ENCODE measurements around the gene METAP1D. TPM values are rescaled to one million over a fixed set of nuclear protein-coding genes. Genes with fewer than 3 reads are reported as not detected.

The METAP1D gene
- total RNA-seq, 1 experiment from 2014 or later = 15.8 TPM

DNA sequence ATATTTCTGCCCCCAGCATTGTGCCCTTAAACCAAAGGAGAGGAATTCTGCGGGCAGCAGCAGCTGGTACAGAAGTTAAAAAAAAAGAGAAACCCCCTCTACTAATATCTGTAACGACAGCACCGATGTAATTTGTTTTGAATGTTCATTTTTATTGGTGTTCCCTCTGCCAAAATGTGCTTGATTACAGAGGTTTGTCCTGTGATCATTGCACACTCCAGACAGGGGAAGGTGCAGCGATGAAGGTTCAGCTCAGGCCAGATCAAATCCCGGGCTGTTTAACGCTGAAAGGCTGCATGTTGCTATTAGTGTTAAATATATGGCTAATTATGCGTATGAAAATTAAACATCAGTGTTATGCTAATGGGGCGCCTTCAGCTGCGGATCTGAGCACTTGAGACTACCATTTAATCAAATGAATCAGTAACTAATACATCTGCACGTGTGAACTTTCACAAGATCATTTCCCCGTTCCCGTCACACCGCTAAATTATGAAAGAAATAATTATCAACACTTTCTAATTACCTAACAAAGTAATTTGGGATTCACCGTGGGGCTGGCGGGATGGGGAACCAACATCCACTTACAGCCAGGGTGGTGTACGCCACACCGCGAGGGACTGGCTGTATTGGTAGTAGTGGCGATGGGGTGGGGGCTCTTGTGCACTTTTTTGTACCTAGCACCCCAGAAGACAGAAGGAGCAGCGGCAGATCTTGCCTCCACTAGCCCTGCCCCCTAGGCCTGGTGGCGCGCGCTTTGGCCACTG, 84.1 kb downstream of the METAP1D start (continued):
- TF ChIP-seq, protein P1, sequence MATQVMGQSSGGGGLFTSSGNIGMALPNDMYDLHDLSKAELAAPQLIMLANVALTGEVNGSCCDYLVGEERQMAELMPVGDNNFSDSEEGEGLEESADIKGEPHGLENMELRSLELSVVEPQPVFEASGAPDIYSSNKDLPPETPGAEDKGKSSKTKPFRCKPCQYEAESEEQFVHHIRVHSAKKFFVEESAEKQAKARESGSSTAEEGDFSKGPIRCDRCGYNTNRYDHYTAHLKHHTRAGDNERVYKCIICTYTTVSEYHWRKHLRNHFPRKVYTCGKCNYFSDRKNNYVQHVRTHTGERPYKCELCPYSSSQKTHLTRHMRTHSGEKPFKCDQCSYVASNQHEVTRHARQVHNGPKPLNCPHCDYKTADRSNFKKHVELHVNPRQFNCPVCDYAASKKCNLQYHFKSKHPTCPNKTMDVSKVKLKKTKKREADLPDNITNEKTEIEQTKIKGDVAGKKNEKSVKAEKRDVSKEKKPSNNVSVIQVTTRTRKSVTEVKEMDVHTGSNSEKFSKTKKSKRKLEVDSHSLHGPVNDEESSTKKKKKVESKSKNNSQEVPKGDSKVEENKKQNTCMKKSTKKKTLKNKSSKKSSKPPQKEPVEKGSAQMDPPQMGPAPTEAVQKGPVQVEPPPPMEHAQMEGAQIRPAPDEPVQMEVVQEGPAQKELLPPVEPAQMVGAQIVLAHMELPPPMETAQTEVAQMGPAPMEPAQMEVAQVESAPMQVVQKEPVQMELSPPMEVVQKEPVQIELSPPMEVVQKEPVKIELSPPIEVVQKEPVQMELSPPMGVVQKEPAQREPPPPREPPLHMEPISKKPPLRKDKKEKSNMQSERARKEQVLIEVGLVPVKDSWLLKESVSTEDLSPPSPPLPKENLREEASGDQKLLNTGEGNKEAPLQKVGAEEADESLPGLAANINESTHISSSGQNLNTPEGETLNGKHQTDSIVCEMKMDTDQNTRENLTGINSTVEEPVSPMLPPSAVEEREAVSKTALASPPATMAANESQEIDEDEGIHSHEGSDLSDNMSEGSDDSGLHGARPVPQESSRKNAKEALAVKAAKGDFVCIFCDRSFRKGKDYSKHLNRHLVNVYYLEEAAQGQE (IDR thresholded peaks at IDR 0.05; ENCODE audit: low read depth) = no peak
- no peak for TF ChIP-seq SP1 (IDR thresholded peaks at IDR 0.05; ENCODE audit: low read depth)
- TF ChIP-seq, protein P2, sequence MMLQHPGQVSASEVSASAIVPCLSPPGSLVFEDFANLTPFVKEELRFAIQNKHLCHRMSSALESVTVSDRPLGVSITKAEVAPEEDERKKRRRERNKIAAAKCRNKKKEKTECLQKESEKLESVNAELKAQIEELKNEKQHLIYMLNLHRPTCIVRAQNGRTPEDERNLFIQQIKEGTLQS (IDR thresholded peaks at IDR 0.05) = no peak
- no peak for TF ChIP-seq ZFX (IDR thresholded peaks at IDR 0.05)
- TF ChIP-seq, protein P3, sequence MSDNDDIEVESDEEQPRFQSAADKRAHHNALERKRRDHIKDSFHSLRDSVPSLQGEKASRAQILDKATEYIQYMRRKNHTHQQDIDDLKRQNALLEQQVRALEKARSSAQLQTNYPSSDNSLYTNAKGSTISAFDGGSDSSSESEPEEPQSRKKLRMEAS (IDR thresholded peaks at IDR 0.05) = no peak
- no peak for TF ChIP-seq CBX3 (IDR thresholded peaks at IDR 0.05; ENCODE audit: low read depth)
- no peak for TF ChIP-seq EZH2phosphoT487 (IDR thresholded peaks at IDR 0.05; ENCODE audit: borderline replicate concordance)
- TF ChIP-seq SIN3A (IDR thresholded peaks at IDR 0.05; ENCODE audit: low read depth) = no peak
- no peak for TF ChIP-seq JUND (IDR thresholded peaks at IDR 0.05)
- TF ChIP-seq RAD21 (IDR thresholded peaks at IDR 0.05; ENCODE audit: low read depth) = no peak
- no peak for TF ChIP-seq CEBPB (IDR thresholded peaks at IDR 0.05; ENCODE audit: low read depth)
- no peak for TF ChIP-seq POLR2A (IDR thresholded peaks at IDR 0.05; ENCODE audit: borderline replicate concordance, extremely low read depth, insufficient read depth, insufficient read length)
- TF ChIP-seq POLR2AphosphoS5 (IDR thresholded peaks at IDR 0.05; ENCODE audit: low read depth, low read length) = no peak
- no peak for TF ChIP-seq ELF1 (IDR thresholded peaks at IDR 0.05; ENCODE audit: borderline replicate concordance, low read depth)

Data from HCT116 (cell line).